Measurements from ENCODE around the gene FAM9A. TPM values are rescaled to one million over a fixed set of nuclear protein-coding genes. Genes with fewer than 3 reads are reported as not detected.

FAM9A gene
- total and polyA plus RNA-seq, 2 of the 8 experiments (the other 6 are each of a cell fraction or from before 2014, with no cell fraction given) = not detected

- no peak overlapping the region for H4K8ac ChIP-seq (ENCODE audit: extremely low read depth, insufficient read depth, low read length)
- H2BK120ac ChIP-seq (replicated peaks; ENCODE audit: low read depth, low read length) = no peak overlapping the region
- no peak for FAIRE-seq
- H2BK20ac ChIP-seq (ENCODE audit: low read length) = no peak overlapping the region
- H3K14ac ChIP-seq (ENCODE audit: insufficient read length) = no peak overlapping the region
- H3K4me3 ChIP-seq (ENCODE audit: extremely low read depth in 1 of 4, insufficient read depth in 2 of 4, low read depth in 3 of 4, low read length in 4 of 4) = no peak overlapping the region
- H2BK5ac ChIP-seq (ENCODE audit: low read depth, low read length) = no peak overlapping the region
- no peak for DNase-seq (ENCODE audit: low read depth in 1 of 2, low spot score in 2 of 2)
- no peaks in the 10 kb centered on the region for H3K23me2 ChIP-seq (ENCODE audit: low read depth, low read length)
- H2BK15ac ChIP-seq (ENCODE audit: low read length) = no peak overlapping the region
- no peak overlapping the region for H3K18ac ChIP-seq (ENCODE audit: extremely low read depth, low read length)
- H3K27me3 ChIP-seq (replicated peaks in 1 of 4; ENCODE audit: control insufficient read depth in 3 of 4, extremely low read depth in 1 of 4, insufficient read depth in 3 of 4, low read length in 3 of 4) = no peaks in the 10 kb centered on the region
- H3K79me2 ChIP-seq (ENCODE audit: control insufficient read depth in 1 of 2, insufficient read depth in 2 of 2, low read length in 2 of 2) = no peaks in the 10 kb centered on the region
- no peak overlapping the region for H2BK12ac ChIP-seq (ENCODE audit: low read depth, low read length)
- POLR2A ChIA-PET (ENCODE audit: partially characterized antibody) = no interaction called here
- no peak overlapping the region for H3K4ac ChIP-seq (replicated peaks; ENCODE audit: insufficient read length, low read depth, low read length)
- H4K5ac ChIP-seq (ENCODE audit: insufficient read length, low read depth, low read length) = no peak overlapping the region
- no peak overlapping the region for H3K56ac ChIP-seq (replicated peaks; ENCODE audit: insufficient read length, low read depth, low read length)
- no peak overlapping the region for H3K9ac ChIP-seq (replicated peaks in 1 of 4; ENCODE audit: extremely low read depth in 1 of 4, low read depth in 3 of 4, low read length in 3 of 4)
- H3K36me3 ChIP-seq (ENCODE audit: control insufficient read depth in 2 of 4, insufficient read depth in 4 of 4, low read length in 3 of 4) = no peaks in the 10 kb centered on the region
- H3K4me1 ChIP-seq (replicated peaks in 1 of 4; ENCODE audit: control insufficient read depth in 3 of 4, insufficient read depth in 4 of 4, low read length in 3 of 4) = peaks cover 0 to 5% (median 1%) of the 10 kb centered on the region in 4 experiments; a peak in 2 of 7 replicates
- no peak overlapping the region for H2AFZ ChIP-seq (ENCODE audit: low read length)
- CTCF ChIA-PET (ENCODE audit: partially characterized antibody) = interaction anchor here (1.2 to 2.0 kb wide), 2 partner anchors 10 to 58 kb away, joined by 5 to 11 read pairs; no protein-coding TSS in a partner anchor
- no peaks in the 10 kb centered on the region for H3K9me3 ChIP-seq (ENCODE audit: insufficient read depth in 2 of 2, low read depth in 1 of 2, low read length in 1 of 2)
- H2AK5ac ChIP-seq (ENCODE audit: low read depth, low read length) = no peak overlapping the region
- H3K79me1 ChIP-seq (ENCODE audit: low read depth, low read length) = no peaks in the 10 kb centered on the region
- TF ChIP-seq FOSL1 (IDR thresholded peaks at IDR 0.05; ENCODE audit: insufficient read depth, low read depth, low read length) = no peak
- no peak for TF ChIP-seq SP1 (IDR thresholded peaks at IDR 0.05; ENCODE audit: low read depth, low read length)
- no peak for TF ChIP-seq SIRT6 (IDR thresholded peaks at IDR 0.05; ENCODE audit: low read length)
- no peak for TF ChIP-seq SIN3A (conservative IDR thresholded peaks at IDR 0.05 in 1 of 2, IDR thresholded peaks at IDR 0.05 in 1 of 2; ENCODE audit: low read depth in 1 of 2, low read length in 2 of 2)
- no peak for TF ChIP-seq KDM5A (IDR thresholded peaks at IDR 0.05; ENCODE audit: low read length)
- no peak for TF ChIP-seq HDAC6 (IDR thresholded peaks at IDR 0.05; ENCODE audit: low read depth, low read length)
- no peak for TF ChIP-seq SUZ12 (IDR thresholded peaks at IDR 0.05; ENCODE audit: low read length)
- no peak for TF ChIP-seq TAF1 (IDR thresholded peaks at IDR 0.05; ENCODE audit: low read depth, low read length)
- TF ChIP-seq ZNF274 (IDR thresholded peaks at IDR 0.05; ENCODE audit: borderline replicate concordance, extremely low read depth, low read length) = no peak
- WGBS, 2 experiments (ENCODE audit: extremely low coverage in 1 of 2, insufficient coverage in 1 of 2, insufficient read length in 1 of 2, insufficient replicate concordance in 2 of 2, low coverage in 1 of 2, low lambda C conversion rate in 2 of 2, missing lambda C conversion rate in 1 of 2) = 97% methylated on average over 6 of the region's 6 CpGs; no CpG with 5 or more reads in 1 of the 2 experiments
- H3K23ac ChIP-seq (ENCODE audit: insufficient read length) = no peak overlapping the region
- no peaks in the 10 kb centered on the region for H4K20me1 ChIP-seq (replicated peaks in 1 of 2; ENCODE audit: control insufficient read depth in 1 of 2, insufficient read depth in 2 of 2, low read length in 2 of 2)
- no peak overlapping the region for H3K4me2 ChIP-seq (ENCODE audit: insufficient read depth in 1 of 2, low read depth in 2 of 2, low read length in 2 of 2)
- no peak overlapping the region for H4K91ac ChIP-seq (replicated peaks; ENCODE audit: insufficient read length, low read length)
- H3K27ac ChIP-seq (ENCODE audit: low read depth, low read length) = no peak overlapping the region
Observed at GRCh38 chrX:8822002-8822401, 20.8 kb upstream of the FAM9A start.

All from H1 (cell line).